ENCODE data around the gene CPPED1. TPM values are rescaled to one million over a fixed set of nuclear protein-coding genes. Genes with fewer than 3 reads are reported as not detected.

Gene CPPED1
- polyA plus RNA-seq, 3 donors, result 100 to 292 (median 259) TPM

- peaks cover 0 to 2% (median 0%) of the 10 kb centered on the region in 7 donors for H3K9me3 Mint-ChIP-seq
- Histone ChIP-seq H2AFZ (ENCODE audit: insufficient read depth, low read depth, low read length, poor library complexity, severe bottlenecking) (no peak overlapping the region), H3K4me2 (replicated peaks; ENCODE audit: extremely low read depth, low read length, poor library complexity, severe bottlenecking) (no peak overlapping the region), H3K79me2 (ENCODE audit: insufficient read depth, low read length) (peaks cover 62% of the 10 kb centered on the region), H3K9ac (ENCODE audit: insufficient read depth, low read length, poor library complexity, severe bottlenecking) (no peak overlapping the region), H3K27ac (ENCODE audit: low read depth in 1 of 2, low read length in 2 of 2) (no peak overlapping the region), H3K36me3 (replicated peaks in 1 of 2; ENCODE audit: control insufficient read depth in 1 of 2, insufficient read depth in 2 of 2, low read length in 2 of 2) (peaks cover 71 to 95% of the 10 kb centered on the region in 2 donors), H4K20me1 (ENCODE audit: insufficient read depth, low read length) (peaks cover 100% of the 10 kb centered on the region), H3K4me1 (ENCODE audit: control insufficient read depth in 1 of 2, insufficient read depth in 2 of 2, low read length in 2 of 2) (no peaks in the 10 kb centered on the region), H3K27me3 (ENCODE audit: control insufficient read depth in 2 of 2, insufficient read depth in 2 of 2, low read length in 2 of 2) (no peaks in the 10 kb centered on the region), H3K4me3 (replicated peaks in 1 of 3; ENCODE audit: low read depth in 2 of 3, low read length in 3 of 3) (no peak overlapping the region), H3K9me3 (replicated peaks in 1 of 2; ENCODE audit: control insufficient read depth in 1 of 2, insufficient read depth in 1 of 2, low read length in 2 of 2) (no peaks in the 10 kb centered on the region)
- 94% methylated on average over 6 of the region's 8 CpGs for WGBS (ENCODE audit: insufficient coverage)
- no peaks in the 10 kb centered on the region for H3K27me3 Mint-ChIP-seq (ENCODE audit: low read depth in 3 of 3)
- no peaks in the 10 kb centered on the region for H3K4me1 Mint-ChIP-seq
- H3K4me3 Mint-ChIP-seq, result no peak overlapping the region
- TF ChIP-seq, protein P1, sequence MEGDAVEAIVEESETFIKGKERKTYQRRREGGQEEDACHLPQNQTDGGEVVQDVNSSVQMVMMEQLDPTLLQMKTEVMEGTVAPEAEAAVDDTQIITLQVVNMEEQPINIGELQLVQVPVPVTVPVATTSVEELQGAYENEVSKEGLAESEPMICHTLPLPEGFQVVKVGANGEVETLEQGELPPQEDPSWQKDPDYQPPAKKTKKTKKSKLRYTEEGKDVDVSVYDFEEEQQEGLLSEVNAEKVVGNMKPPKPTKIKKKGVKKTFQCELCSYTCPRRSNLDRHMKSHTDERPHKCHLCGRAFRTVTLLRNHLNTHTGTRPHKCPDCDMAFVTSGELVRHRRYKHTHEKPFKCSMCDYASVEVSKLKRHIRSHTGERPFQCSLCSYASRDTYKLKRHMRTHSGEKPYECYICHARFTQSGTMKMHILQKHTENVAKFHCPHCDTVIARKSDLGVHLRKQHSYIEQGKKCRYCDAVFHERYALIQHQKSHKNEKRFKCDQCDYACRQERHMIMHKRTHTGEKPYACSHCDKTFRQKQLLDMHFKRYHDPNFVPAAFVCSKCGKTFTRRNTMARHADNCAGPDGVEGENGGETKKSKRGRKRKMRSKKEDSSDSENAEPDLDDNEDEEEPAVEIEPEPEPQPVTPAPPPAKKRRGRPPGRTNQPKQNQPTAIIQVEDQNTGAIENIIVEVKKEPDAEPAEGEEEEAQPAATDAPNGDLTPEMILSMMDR (IDR thresholded peaks at IDR 0.05), result no peak
- intact Hi-C loops (cut with micrococcal nuclease), result no loop called here
- no peak for DNase-seq
- peaks cover 40 to 89% of the 10 kb centered on the region in 2 donors for H3K36me3 Mint-ChIP-seq
- H3K27ac Mint-ChIP-seq, result peak overlapping the region in 1 of 7 donors; percentile 18
Measured at GRCh38 chr16:12773221-12773620, 30.5 kb downstream of the CPPED1 start.

- TF ChIP-seq, protein P1 (IDR thresholded peaks at IDR 0.05), result no peak
- WGBS (ENCODE audit: insufficient coverage), result 100% methylated on average over 2 of the region's 5 CpGs
- no peak overlapping the region for H2AFZ ChIP-seq (ENCODE audit: insufficient read depth, low read depth, low read length, poor library complexity, severe bottlenecking)
- H3K4me1 ChIP-seq (ENCODE audit: control insufficient read depth in 1 of 2, insufficient read depth in 2 of 2, low read length in 2 of 2), result no peaks in the 10 kb centered on the region
- H3K36me3 ChIP-seq (replicated peaks in 1 of 2; ENCODE audit: control insufficient read depth in 1 of 2, insufficient read depth in 2 of 2, low read length in 2 of 2), result peaks cover 59 to 91% of the 10 kb centered on the region in 2 donors
- no peak overlapping the region for H3K4me2 ChIP-seq (replicated peaks; ENCODE audit: extremely low read depth, low read length, poor library complexity, severe bottlenecking)
- Mint-ChIP-seq H3K4me1 (peaks cover 6% of the 10 kb centered on the region), H3K4me3 (no peak overlapping the region), H3K27me3 (ENCODE audit: low read depth in 3 of 3) (no peaks in the 10 kb centered on the region), H3K9me3 (no peaks in the 10 kb centered on the region), H3K27ac (no peak overlapping the region), H3K36me3 (peaks cover 43 to 90% of the 10 kb centered on the region in 2 donors)
- peaks cover 77% of the 10 kb centered on the region for H3K79me2 ChIP-seq (ENCODE audit: insufficient read depth, low read length)
- no peak for DNase-seq
- no peak overlapping the region for H3K4me3 ChIP-seq (replicated peaks in 1 of 3; ENCODE audit: low read depth in 2 of 3, low read length in 3 of 3)
- H3K9me3 ChIP-seq (replicated peaks in 1 of 2; ENCODE audit: control insufficient read depth in 1 of 2, insufficient read depth in 1 of 2, low read length in 2 of 2), result no peaks in the 10 kb centered on the region
- H4K20me1 ChIP-seq (ENCODE audit: insufficient read depth, low read length), result peaks cover 100% of the 10 kb centered on the region
- no peak overlapping the region for H3K9ac ChIP-seq (ENCODE audit: insufficient read depth, low read length, poor library complexity, severe bottlenecking)
- no peak overlapping the region for H3K27ac ChIP-seq (ENCODE audit: low read depth in 1 of 2, low read length in 2 of 2)
- no peaks in the 10 kb centered on the region for H3K27me3 ChIP-seq (ENCODE audit: control insufficient read depth in 2 of 2, insufficient read depth in 2 of 2, low read length in 2 of 2)
- intact Hi-C loops (cut with micrococcal nuclease), result no loop called here
Measured at GRCh38 chr16:12771341-12771798, 32.3 kb downstream of the CPPED1 start.
